Measurements from ENCODE around the gene BEST1.

GRCh38 chr11:61973476-61974162 is 23.5 kb downstream of the BEST1 start:
- TF ChIP-seq, protein P1, sequence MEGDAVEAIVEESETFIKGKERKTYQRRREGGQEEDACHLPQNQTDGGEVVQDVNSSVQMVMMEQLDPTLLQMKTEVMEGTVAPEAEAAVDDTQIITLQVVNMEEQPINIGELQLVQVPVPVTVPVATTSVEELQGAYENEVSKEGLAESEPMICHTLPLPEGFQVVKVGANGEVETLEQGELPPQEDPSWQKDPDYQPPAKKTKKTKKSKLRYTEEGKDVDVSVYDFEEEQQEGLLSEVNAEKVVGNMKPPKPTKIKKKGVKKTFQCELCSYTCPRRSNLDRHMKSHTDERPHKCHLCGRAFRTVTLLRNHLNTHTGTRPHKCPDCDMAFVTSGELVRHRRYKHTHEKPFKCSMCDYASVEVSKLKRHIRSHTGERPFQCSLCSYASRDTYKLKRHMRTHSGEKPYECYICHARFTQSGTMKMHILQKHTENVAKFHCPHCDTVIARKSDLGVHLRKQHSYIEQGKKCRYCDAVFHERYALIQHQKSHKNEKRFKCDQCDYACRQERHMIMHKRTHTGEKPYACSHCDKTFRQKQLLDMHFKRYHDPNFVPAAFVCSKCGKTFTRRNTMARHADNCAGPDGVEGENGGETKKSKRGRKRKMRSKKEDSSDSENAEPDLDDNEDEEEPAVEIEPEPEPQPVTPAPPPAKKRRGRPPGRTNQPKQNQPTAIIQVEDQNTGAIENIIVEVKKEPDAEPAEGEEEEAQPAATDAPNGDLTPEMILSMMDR (conservative IDR thresholded peaks at IDR 0.05 in 1 of 2, IDR thresholded peaks at IDR 0.05 in 1 of 2; ENCODE audit: extremely low read depth in 1 of 2, insufficient read depth in 1 of 2, low read depth in 1 of 2, low read length in 2 of 2): peak in 1 of 2 donors; percentile 24
- TF ChIP-seq EZH2 (IDR thresholded peaks at IDR 0.05; ENCODE audit: borderline replicate concordance, low read length): no peak
